Hippocampal formation (tissue), 2 donors: ENCODE data around the gene TNFRSF25.
"Not testable (repeated sequence)": the region's sequence is repeated elsewhere in the genome, so short reads cannot be mapped to it uniquely, and the experiment has no call there.

Experiments
- DNase-seq, 2 donors: peaks; one replicate each; lab custom pipeline; 2025; lab: John Stamatoyannopoulos, UW

TNFRSF25 gene

GRCh38 chr1:6450943-6451373 is 15.0 kb downstream of the TNFRSF25 start:
- no peak for DNase-seq

GRCh38 chr1:6450486-6450885 is 15.5 kb downstream of the TNFRSF25 start:
- not testable (repeated sequence) for DNase-seq

- no peak for DNase-seq
Measured at GRCh38 chr1:6450005-6450450, 15.9 kb downstream of the TNFRSF25 start.

- no peak for DNase-seq
Measured at GRCh38 chr1:6448749-6449631, 17.0 kb downstream of the TNFRSF25 start.

GRCh38 chr1:6447818-6448748 is 17.9 kb downstream of the TNFRSF25 start:
- no peak for DNase-seq

GRCh38 chr1:6447016-6447817 is 18.8 kb downstream of the TNFRSF25 start:
- DNase-seq: no peak

- no peak for DNase-seq
Measured at GRCh38 chr1:6446665-6447015, 19.3 kb downstream of the TNFRSF25 start.

GRCh38 chr1:6445929-6446328 is 20.0 kb downstream of the TNFRSF25 start:
- DNase-seq: not testable (repeated sequence)

- DNase-seq: no peak
Measured at GRCh38 chr1:6445062-6445763, 20.8 kb downstream of the TNFRSF25 start.

GRCh38 chr1:6444377-6444776 is 21.6 kb downstream of the TNFRSF25 start:
- no peak for DNase-seq

- no peak for DNase-seq
Measured at GRCh38 chr1:6443339-6444115, 22.4 kb downstream of the TNFRSF25 start.

GRCh38 chr1:6441586-6441985 is 24.4 kb downstream of the TNFRSF25 start:
- DNase-seq: no peak

- DNase-seq: no peak
Measured at GRCh38 chr1:6440198-6441126, 25.5 kb downstream of the TNFRSF25 start.

- peak in 1 of 2 donors; percentile 8 for DNase-seq
Measured at GRCh38 chr1:6438047-6438525, 27.9 kb downstream of the TNFRSF25 start.

- peak; percentile 5 to 42 for DNase-seq
Measured at GRCh38 chr1:6437012-6437700, 28.8 kb downstream of the TNFRSF25 start.

GRCh38 chr1:6436277-6436676 is 29.7 kb downstream of the TNFRSF25 start:
- DNase-seq: not testable (repeated sequence)

- no peak for DNase-seq
Measured at GRCh38 chr1:6435547-6435946, 30.4 kb downstream of the TNFRSF25 start.

GRCh38 chr1:6435129-6435528 is 30.8 kb downstream of the TNFRSF25 start:
- DNase-seq: no peak
